ENCODE measurements around the gene HMCN2. TPM values are rescaled to one million over a fixed set of nuclear protein-coding genes. Genes with fewer than 3 reads are reported as not detected.

The HMCN2 gene
- total RNA-seq, 2 donors from 2014 or later = 2.9 to 5.5 TPM

DNA sequence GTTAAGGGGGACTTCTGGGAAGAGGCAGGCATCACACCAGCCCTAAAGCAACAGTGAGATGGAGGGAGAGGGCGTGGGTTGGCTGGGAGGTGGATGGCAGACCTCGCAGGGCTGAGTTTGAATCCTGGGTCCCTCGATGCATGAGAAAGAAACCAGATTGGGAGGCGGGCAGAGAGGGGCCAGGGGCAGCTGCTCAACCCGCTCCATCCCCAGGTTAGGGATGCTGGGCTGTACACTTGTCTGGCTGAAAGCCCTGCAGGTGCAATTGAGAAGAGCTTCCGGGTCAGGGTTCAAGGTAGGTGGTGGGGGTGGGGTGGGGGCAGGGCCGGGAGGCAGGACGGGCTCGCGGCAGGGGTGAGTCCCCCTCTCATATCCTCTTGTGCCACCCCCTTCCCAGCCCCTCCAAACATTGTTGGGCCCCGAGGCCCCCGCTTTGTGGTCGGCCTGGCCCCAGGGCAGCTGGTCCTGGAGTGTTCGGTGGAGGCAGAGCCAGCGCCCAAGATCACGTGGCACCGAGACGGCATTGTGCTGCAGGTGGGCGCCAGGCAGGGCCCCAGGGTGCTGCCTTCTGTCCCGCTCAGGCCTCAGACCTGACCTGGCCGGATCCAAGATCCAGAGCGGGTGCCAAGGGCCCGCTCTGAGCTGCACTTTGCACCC, 129.4 kb downstream of the HMCN2 start:
- H3K27me3 ChIP-seq (replicated peaks; ENCODE audit: insufficient read depth) = no peaks in the 10 kb centered on the region
- no peaks in the 10 kb centered on the region for H3K36me3 ChIP-seq
- H3K9me3 ChIP-seq = no peaks in the 10 kb centered on the region
- TF ChIP-seq, protein P1, sequence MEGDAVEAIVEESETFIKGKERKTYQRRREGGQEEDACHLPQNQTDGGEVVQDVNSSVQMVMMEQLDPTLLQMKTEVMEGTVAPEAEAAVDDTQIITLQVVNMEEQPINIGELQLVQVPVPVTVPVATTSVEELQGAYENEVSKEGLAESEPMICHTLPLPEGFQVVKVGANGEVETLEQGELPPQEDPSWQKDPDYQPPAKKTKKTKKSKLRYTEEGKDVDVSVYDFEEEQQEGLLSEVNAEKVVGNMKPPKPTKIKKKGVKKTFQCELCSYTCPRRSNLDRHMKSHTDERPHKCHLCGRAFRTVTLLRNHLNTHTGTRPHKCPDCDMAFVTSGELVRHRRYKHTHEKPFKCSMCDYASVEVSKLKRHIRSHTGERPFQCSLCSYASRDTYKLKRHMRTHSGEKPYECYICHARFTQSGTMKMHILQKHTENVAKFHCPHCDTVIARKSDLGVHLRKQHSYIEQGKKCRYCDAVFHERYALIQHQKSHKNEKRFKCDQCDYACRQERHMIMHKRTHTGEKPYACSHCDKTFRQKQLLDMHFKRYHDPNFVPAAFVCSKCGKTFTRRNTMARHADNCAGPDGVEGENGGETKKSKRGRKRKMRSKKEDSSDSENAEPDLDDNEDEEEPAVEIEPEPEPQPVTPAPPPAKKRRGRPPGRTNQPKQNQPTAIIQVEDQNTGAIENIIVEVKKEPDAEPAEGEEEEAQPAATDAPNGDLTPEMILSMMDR (IDR thresholded peaks at IDR 0.05) = no peak
- TF ChIP-seq POLR2AphosphoS5 (IDR thresholded peaks at IDR 0.05) (no peak), POLR2A (IDR thresholded peaks at IDR 0.05) (no peak)
- intact Hi-C loops (cut with DNase I) = no loop called here
- H3K27ac ChIP-seq = no peak overlapping the region
- 89% methylated on average over 23 of the region's 23 CpGs for WGBS
- no peak for DNase-seq (ENCODE audit: low spot score)
- H3K4me3 ChIP-seq = no peak overlapping the region
- no peaks in the 10 kb centered on the region for H3K4me1 ChIP-seq (replicated peaks)

DNA sequence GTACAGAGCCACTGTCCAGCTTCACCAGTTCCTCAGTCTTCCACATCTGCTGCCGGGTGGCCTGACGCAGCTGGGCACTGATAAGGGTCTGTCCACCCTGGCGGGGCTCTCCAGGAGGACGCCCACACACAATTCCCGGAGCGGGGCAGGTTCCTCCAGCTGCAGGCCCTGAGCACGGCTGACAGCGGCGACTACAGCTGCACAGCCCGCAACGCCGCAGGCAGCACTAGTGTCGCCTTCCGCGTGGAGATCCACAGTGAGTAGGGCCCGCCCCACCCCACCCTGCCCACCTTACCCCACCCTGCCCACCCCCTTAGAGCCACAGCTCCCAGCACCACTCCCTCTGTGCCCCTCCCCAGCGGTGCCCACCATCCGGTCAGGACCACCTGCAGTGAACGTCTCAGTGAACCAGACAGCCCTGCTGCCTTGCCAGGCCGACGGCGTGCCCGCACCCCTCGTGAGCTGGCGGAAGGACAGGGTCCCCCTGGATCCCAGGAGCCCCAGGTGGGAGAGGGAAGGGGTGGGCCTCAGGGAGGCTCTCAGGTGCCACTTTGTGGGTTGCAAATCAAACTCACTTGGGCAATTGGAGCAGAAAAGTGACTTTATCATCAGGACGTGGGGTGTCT, 130.4 kb downstream of the HMCN2 start:
- H3K9me3 ChIP-seq = no peaks in the 10 kb centered on the region
- TF ChIP-seq POLR2A (IDR thresholded peaks at IDR 0.05) (no peak), POLR2AphosphoS5 (IDR thresholded peaks at IDR 0.05) (no peak)
- TF ChIP-seq, protein P1 (IDR thresholded peaks at IDR 0.05) = no peak

DNA sequence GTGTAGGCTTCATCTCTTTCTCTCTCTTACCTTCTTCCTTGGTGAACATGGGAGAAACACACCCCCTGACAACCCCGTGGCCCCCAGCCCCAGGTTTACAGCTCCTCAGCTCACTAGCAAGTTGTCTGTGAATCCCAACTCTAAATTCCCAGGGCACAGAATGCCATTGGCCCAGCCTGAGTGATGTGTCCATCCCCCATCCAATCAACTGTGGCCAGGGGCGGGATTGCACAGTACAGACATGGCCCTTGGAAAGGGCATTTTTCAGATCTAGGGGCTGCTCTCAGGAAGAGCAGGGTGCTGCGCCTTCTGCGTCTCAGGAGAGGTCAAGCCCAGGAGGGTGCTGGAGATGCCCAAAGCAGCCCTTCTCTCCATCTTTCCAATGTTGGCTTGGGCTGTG, 131.0 kb downstream of the HMCN2 start:
- WGBS = 89% methylated on average over 4 of the region's 4 CpGs
- Histone ChIP-seq H3K36me3 (no peaks in the 10 kb centered on the region), H3K27me3 (replicated peaks; ENCODE audit: insufficient read depth) (no peaks in the 10 kb centered on the region), H3K27ac (no peak overlapping the region), H3K4me3 (no peak overlapping the region), H3K4me1 (replicated peaks) (no peaks in the 10 kb centered on the region), H3K9me3 (no peaks in the 10 kb centered on the region)
- no peak for DNase-seq (ENCODE audit: low spot score)
- TF ChIP-seq, protein P1 (IDR thresholded peaks at IDR 0.05) = no peak
- no peak for TF ChIP-seq POLR2AphosphoS5 (IDR thresholded peaks at IDR 0.05)
- no peak for TF ChIP-seq POLR2A (IDR thresholded peaks at IDR 0.05)
- intact Hi-C loops (cut with DNase I) = no loop called here

More for the DNA sequence above, 130.4 kb downstream of the HMCN2 start:
- no peaks in the 10 kb centered on the region for H3K27me3 ChIP-seq (replicated peaks; ENCODE audit: insufficient read depth)
- H3K4me3 ChIP-seq = no peak overlapping the region
- H3K36me3 ChIP-seq = no peaks in the 10 kb centered on the region
- DNase-seq (ENCODE audit: low spot score) = no peak
- H3K4me1 ChIP-seq (replicated peaks) = no peaks in the 10 kb centered on the region
- no peak overlapping the region for H3K27ac ChIP-seq
- 89% methylated on average over 23 of the region's 26 CpGs for WGBS
- intact Hi-C loops (cut with DNase I) = no loop called here

DNA sequence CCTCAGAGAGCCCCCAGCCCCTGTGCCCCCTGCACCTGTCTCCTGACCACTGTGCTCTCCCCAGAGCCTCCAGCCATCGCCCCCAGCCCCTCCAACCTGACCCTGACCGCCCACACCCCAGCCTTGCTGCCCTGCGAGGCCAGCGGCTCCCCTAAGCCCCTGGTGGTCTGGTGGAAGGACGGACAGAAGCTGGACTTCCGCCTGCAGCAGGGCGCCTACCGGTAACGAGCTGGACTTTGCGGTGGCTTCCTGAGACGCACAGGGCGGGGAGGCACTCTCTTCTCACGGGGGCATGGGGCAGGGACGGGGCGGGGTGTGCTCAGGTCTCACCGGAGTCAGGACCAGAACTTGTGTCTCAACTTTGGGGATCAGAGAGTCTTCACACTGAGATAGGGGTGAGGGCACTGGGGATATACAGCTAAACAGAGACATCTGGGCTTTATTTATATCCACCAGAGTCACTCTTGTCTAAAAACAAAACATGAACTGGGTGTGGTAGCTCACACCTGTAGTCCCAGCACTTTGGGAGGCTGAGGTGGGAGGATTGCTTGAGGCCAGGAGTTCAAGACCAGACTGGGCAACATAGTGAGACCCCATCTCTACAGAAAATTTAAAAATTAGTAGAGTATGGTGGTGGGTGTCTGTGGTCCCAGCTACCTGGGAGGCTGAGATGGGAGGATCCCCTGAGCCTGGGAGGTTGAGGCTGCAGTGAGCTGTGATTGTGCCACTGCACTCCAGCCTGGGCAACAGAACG, 133.1 kb downstream of the HMCN2 start:
- H3K4me3 ChIP-seq = no peak overlapping the region
- no peaks in the 10 kb centered on the region for H3K36me3 ChIP-seq
- no peaks in the 10 kb centered on the region for H3K4me1 ChIP-seq (replicated peaks)
- no peaks in the 10 kb centered on the region for H3K9me3 ChIP-seq
- 68% methylated on average over 17 of the region's 17 CpGs for WGBS
- no peak for DNase-seq (ENCODE audit: low spot score)
- intact Hi-C loops (cut with DNase I) = no loop called here
- no peak for TF ChIP-seq POLR2A (IDR thresholded peaks at IDR 0.05)
- TF ChIP-seq POLR2AphosphoS5 (IDR thresholded peaks at IDR 0.05) = no peak
- TF ChIP-seq, protein P1 (IDR thresholded peaks at IDR 0.05) = no peak
- no peak overlapping the region for H3K27ac ChIP-seq
- H3K27me3 ChIP-seq (replicated peaks; ENCODE audit: insufficient read depth) = no peaks in the 10 kb centered on the region

Data from prostate gland (tissue), 2 donors.